ENCODE results near the gene MYO1H. TPM values are rescaled to one million over a fixed set of nuclear protein-coding genes. Genes with fewer than 3 reads are reported as not detected.

The MYO1H gene
- total and polyA plus RNA-seq, 4 donors = 0.06 to 0.15 (median 0.09) TPM; not detected in 1

- no peak overlapping the region for H3K9ac ChIP-seq (ENCODE audit: insufficient read depth in 1 of 2, low read length in 2 of 2)
- no peak overlapping the region for H3K27ac ChIP-seq (ENCODE audit: low read depth in 1 of 2, low read length in 1 of 2)
- 88 to 90% methylated on average over 1 of the region's 1 CpG for WGBS, 2 donors
- H3K36me3 ChIP-seq (ENCODE audit: control insufficient read depth in 4 of 4, insufficient read depth in 4 of 4, low read length in 4 of 4) = peaks cover 47 to 67% (median 60%) of the 10 kb centered on the region in 4 donors
- no peaks in the 10 kb centered on the region for H3K9me3 ChIP-seq (ENCODE audit: control insufficient read depth in 4 of 4, insufficient read depth in 3 of 4, low read length in 3 of 4)
- DNase-seq (no peak), ATAC-seq (ENCODE audit: insufficient read depth, low FRiP score) (no peak)
- no peaks in the 10 kb centered on the region for H3K4me1 ChIP-seq (ENCODE audit: control insufficient read depth in 5 of 5, insufficient read depth in 5 of 5, low read length in 5 of 5)
- TF ChIP-seq CTCF (IDR thresholded peaks at IDR 0.05; ENCODE audit: control extremely low read depth, extremely low read depth) = no peak
- no peak overlapping the region for H3K4me3 ChIP-seq
- no peaks in the 10 kb centered on the region for H3K27me3 ChIP-seq (ENCODE audit: control insufficient read depth in 3 of 3, insufficient read depth in 3 of 3, low read length in 2 of 3)
Measured at GRCh38 chr12:109489955-109490565, 142.4 kb downstream of the MYO1H start.

- no peaks in the 10 kb centered on the region for H3K27me3 ChIP-seq (ENCODE audit: control insufficient read depth in 3 of 3, insufficient read depth in 3 of 3, low read length in 2 of 3)
- peaks cover 41 to 53% (median 50%) of the 10 kb centered on the region in 4 donors for H3K36me3 ChIP-seq (ENCODE audit: control insufficient read depth in 4 of 4, insufficient read depth in 4 of 4, low read length in 4 of 4)
- 92 to 96% methylated on average over 4 of the region's 4 CpGs for WGBS, 2 donors
- no peaks in the 10 kb centered on the region for H3K4me1 ChIP-seq (ENCODE audit: control insufficient read depth in 5 of 5, insufficient read depth in 5 of 5, low read length in 5 of 5)
- H3K4me3 ChIP-seq = no peak overlapping the region
- no peaks in the 10 kb centered on the region for H3K9me3 ChIP-seq (ENCODE audit: control insufficient read depth in 4 of 4, insufficient read depth in 3 of 4, low read length in 3 of 4)
- DNase-seq (no peak), ATAC-seq (ENCODE audit: insufficient read depth, low FRiP score) (no peak)
- TF ChIP-seq CTCF (IDR thresholded peaks at IDR 0.05; ENCODE audit: control extremely low read depth, extremely low read depth) = no peak
- H3K9ac ChIP-seq (ENCODE audit: insufficient read depth in 1 of 2, low read length in 2 of 2) = no peak overlapping the region
- no peak overlapping the region for H3K27ac ChIP-seq (ENCODE audit: low read depth in 1 of 2, low read length in 1 of 2)
Measured at GRCh38 chr12:109491671-109492070, 144.0 kb downstream of the MYO1H start.

GRCh38 chr12:109492371-109492770, 144.7 kb downstream of the MYO1H start:
- Histone ChIP-seq H3K27ac (ENCODE audit: low read depth in 1 of 2, low read length in 1 of 2) (no peak overlapping the region), H3K4me1 (ENCODE audit: control insufficient read depth in 5 of 5, insufficient read depth in 5 of 5, low read length in 5 of 5) (no peaks in the 10 kb centered on the region), H3K36me3 (ENCODE audit: control insufficient read depth in 4 of 4, insufficient read depth in 4 of 4, low read length in 4 of 4) (peaks cover 34 to 47% (median 43%) of the 10 kb centered on the region in 4 donors), H3K9me3 (ENCODE audit: control insufficient read depth in 4 of 4, insufficient read depth in 3 of 4, low read length in 3 of 4) (no peaks in the 10 kb centered on the region), H3K9ac (ENCODE audit: insufficient read depth in 1 of 2, low read length in 2 of 2) (no peak overlapping the region), H3K4me3 (no peak overlapping the region), H3K27me3 (ENCODE audit: control insufficient read depth in 3 of 3, insufficient read depth in 3 of 3, low read length in 2 of 3) (no peaks in the 10 kb centered on the region)
- no peak for TF ChIP-seq CTCF (IDR thresholded peaks at IDR 0.05; ENCODE audit: control extremely low read depth, extremely low read depth)
- no peak for DNase-seq
- 80 to 94% methylated on average over 5 of the region's 5 CpGs for WGBS, 2 donors
- ATAC-seq (ENCODE audit: insufficient read depth, low FRiP score) = no peak

- ATAC-seq (ENCODE audit: insufficient read depth, low FRiP score) = no peak
- TF ChIP-seq CTCF (IDR thresholded peaks at IDR 0.05; ENCODE audit: control extremely low read depth, extremely low read depth) = no peak
- H3K36me3 ChIP-seq (ENCODE audit: control insufficient read depth in 4 of 4, insufficient read depth in 4 of 4, low read length in 4 of 4) = peaks cover 27 to 44% (median 42%) of the 10 kb centered on the region in 4 donors
Measured at GRCh38 chr12:109493090-109493489, 145.4 kb downstream of the MYO1H start.

More at GRCh38 chr12:109493090-109493489, 145.4 kb downstream of the MYO1H start:
- DNase-seq = no peak
- Histone ChIP-seq H3K9ac (ENCODE audit: insufficient read depth in 1 of 2, low read length in 2 of 2) (no peak overlapping the region), H3K27me3 (ENCODE audit: control insufficient read depth in 3 of 3, insufficient read depth in 3 of 3, low read length in 2 of 3) (no peaks in the 10 kb centered on the region), H3K4me1 (ENCODE audit: control insufficient read depth in 5 of 5, insufficient read depth in 5 of 5, low read length in 5 of 5) (no peaks in the 10 kb centered on the region), H3K4me3 (no peak overlapping the region), H3K27ac (ENCODE audit: low read depth in 1 of 2, low read length in 1 of 2) (no peak overlapping the region), H3K9me3 (ENCODE audit: control insufficient read depth in 4 of 4, insufficient read depth in 3 of 4, low read length in 3 of 4) (no peaks in the 10 kb centered on the region)
